ENCODE data around the gene ARHGEF7. TPM values are rescaled to one million over a fixed set of nuclear protein-coding genes. Genes with fewer than 3 reads are reported as not detected.
A peak's percentile ranks its signal among the peaks of the same experiment; 100 is the strongest.

ARHGEF7 gene
- total RNA-seq, 1 donor from 2014 or later = 57.5 TPM

GRCh38 chr13:111206148-111206547, 91.0 kb downstream of the ARHGEF7 start:
- TF ChIP-seq, protein P1, sequence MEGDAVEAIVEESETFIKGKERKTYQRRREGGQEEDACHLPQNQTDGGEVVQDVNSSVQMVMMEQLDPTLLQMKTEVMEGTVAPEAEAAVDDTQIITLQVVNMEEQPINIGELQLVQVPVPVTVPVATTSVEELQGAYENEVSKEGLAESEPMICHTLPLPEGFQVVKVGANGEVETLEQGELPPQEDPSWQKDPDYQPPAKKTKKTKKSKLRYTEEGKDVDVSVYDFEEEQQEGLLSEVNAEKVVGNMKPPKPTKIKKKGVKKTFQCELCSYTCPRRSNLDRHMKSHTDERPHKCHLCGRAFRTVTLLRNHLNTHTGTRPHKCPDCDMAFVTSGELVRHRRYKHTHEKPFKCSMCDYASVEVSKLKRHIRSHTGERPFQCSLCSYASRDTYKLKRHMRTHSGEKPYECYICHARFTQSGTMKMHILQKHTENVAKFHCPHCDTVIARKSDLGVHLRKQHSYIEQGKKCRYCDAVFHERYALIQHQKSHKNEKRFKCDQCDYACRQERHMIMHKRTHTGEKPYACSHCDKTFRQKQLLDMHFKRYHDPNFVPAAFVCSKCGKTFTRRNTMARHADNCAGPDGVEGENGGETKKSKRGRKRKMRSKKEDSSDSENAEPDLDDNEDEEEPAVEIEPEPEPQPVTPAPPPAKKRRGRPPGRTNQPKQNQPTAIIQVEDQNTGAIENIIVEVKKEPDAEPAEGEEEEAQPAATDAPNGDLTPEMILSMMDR (IDR thresholded peaks at IDR 0.05) = no peak
- no peak for TF ChIP-seq POLR2A (IDR thresholded peaks at IDR 0.05)
- no peak overlapping the region for H3K4me3 ChIP-seq
- H3K9me3 ChIP-seq = no peaks in the 10 kb centered on the region
- no peaks in the 10 kb centered on the region for H3K27me3 ChIP-seq
- no peak for DNase-seq (ENCODE audit: extremely low spot score in 2 of 2)
- H3K36me3 ChIP-seq = no peaks in the 10 kb centered on the region
- H3K27ac ChIP-seq = no peak overlapping the region
- H3K4me1 ChIP-seq = peaks cover 74% of the 10 kb centered on the region
- intact Hi-C loops (cut with DNase I) = loop anchor here (10.0 kb wide), 1 partner anchor 51 kb away; no protein-coding TSS in a partner anchor

DNA sequence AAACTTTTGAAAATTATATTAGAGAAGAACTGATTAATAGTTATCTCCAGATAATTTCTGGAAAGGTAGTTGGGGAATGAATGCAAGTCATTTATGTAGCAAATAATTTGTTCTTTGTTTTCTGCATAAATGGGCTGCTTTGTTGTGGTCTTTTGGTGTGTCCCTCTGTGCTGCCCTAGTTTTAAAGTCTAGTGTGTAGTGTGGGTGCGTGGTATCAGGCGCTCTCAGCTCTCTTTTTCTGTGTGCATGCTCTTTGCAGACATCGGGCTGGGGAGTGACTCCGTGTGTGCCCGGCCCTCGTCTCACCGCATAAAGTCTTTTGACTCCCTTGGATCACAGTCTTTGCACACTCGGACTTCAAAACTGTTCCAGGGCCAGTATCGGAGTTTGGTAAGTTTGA, 94.5 kb downstream of the ARHGEF7 start:
- Histone ChIP-seq H3K27me3 (no peaks in the 10 kb centered on the region), H3K4me1 (peaks cover 58% of the 10 kb centered on the region), H3K4me3 (no peak overlapping the region), H3K9me3 (no peaks in the 10 kb centered on the region), H3K36me3 (no peaks in the 10 kb centered on the region), H3K27ac (no peak overlapping the region)
- intact Hi-C loops (cut with DNase I) = loop anchor here (10.0 kb wide), 2 partner anchors 55 to 145 kb away; no protein-coding TSS in a partner anchor
- no peak for DNase-seq (ENCODE audit: extremely low spot score in 2 of 2)
- TF ChIP-seq, protein P1 (IDR thresholded peaks at IDR 0.05) = no peak

- DNase-seq (ENCODE audit: extremely low spot score in 2 of 2) = no peak
- Histone ChIP-seq H3K36me3 (no peaks in the 10 kb centered on the region), H3K9me3 (no peaks in the 10 kb centered on the region), H3K27ac (peak overlapping the region; percentile 22), H3K4me3 (no peak overlapping the region), H3K27me3 (no peaks in the 10 kb centered on the region), H3K4me1 (peaks cover 55% of the 10 kb centered on the region)
- intact Hi-C loops (cut with DNase I) = loop anchor here (10.0 kb wide), 1 partner anchor 145 kb away; no protein-coding TSS in a partner anchor
- TF ChIP-seq, protein P1 (IDR thresholded peaks at IDR 0.05) = no peak
- TF ChIP-seq POLR2A (IDR thresholded peaks at IDR 0.05) = no peak
- TF ChIP-seq POLR2AphosphoS5 (IDR thresholded peaks at IDR 0.05; ENCODE audit: insufficient read depth in 1 of 2, low read depth in 1 of 2) = no peak
Measured at GRCh38 chr13:111210091-111210490, 95.0 kb downstream of the ARHGEF7 start.

- H3K4me3 ChIP-seq = no peak overlapping the region
- no peaks in the 10 kb centered on the region for H3K9me3 ChIP-seq
- H3K27ac ChIP-seq = peak overlapping the region; percentile 22
- intact Hi-C loops (cut with DNase I) = loop anchor here (10.0 kb wide), 1 partner anchor 146 kb away; no protein-coding TSS in a partner anchor
- H3K36me3 ChIP-seq = no peaks in the 10 kb centered on the region
- no peaks in the 10 kb centered on the region for H3K27me3 ChIP-seq
- peaks cover 57% of the 10 kb centered on the region for H3K4me1 ChIP-seq
- DNase-seq (ENCODE audit: extremely low spot score in 2 of 2) = no peak
- TF ChIP-seq, protein P1 (IDR thresholded peaks at IDR 0.05) = no peak
- TF ChIP-seq POLR2A (IDR thresholded peaks at IDR 0.05) (no peak), POLR2AphosphoS5 (IDR thresholded peaks at IDR 0.05; ENCODE audit: insufficient read depth in 1 of 2, low read depth in 1 of 2) (no peak)
Measured at GRCh38 chr13:111210544-111211469, 95.7 kb downstream of the ARHGEF7 start.

Measured in vagina (tissue), 2 donors.